Fibroblast of villous mesenchyme (primary cell): ENCODE measurements around the gene RFX1. TPM values are rescaled to one million over a fixed set of nuclear protein-coding genes. Genes with fewer than 3 reads are reported as not detected.

Source experiments
- DNase-seq: peaks from one replicate; pipeline ENCODE4 v3.0.0-alpha.2; 2010; ENCODE audit warnings: low read depth
- H3K4me3 ChIP-seq: 2 replicates; pipeline ENCODE4 v1.5.1; 2011; ENCODE audit warnings: low read depth, mild to moderate bottlenecking, low read length
- total RNA-seq: library from RNA; depleted of rRNA; stranded (reverse); fragments of >200 nt; gene quantifications from 2 replicates; pipeline ENCODE4 v1.2.3, GENCODE V29; 2012
- TF ChIP-seq, protein P1 (sequence below): IDR thresholded peaks from 2 replicates; pipeline ENCODE4 v1.5.1; 2012; ENCODE audit warnings: low read depth, mild to moderate bottlenecking, low read length; ENCODE audit not compliant: insufficient read depth

RFX1 gene
- total RNA-seq, 1 donor: 2.6 TPM

DNA sequence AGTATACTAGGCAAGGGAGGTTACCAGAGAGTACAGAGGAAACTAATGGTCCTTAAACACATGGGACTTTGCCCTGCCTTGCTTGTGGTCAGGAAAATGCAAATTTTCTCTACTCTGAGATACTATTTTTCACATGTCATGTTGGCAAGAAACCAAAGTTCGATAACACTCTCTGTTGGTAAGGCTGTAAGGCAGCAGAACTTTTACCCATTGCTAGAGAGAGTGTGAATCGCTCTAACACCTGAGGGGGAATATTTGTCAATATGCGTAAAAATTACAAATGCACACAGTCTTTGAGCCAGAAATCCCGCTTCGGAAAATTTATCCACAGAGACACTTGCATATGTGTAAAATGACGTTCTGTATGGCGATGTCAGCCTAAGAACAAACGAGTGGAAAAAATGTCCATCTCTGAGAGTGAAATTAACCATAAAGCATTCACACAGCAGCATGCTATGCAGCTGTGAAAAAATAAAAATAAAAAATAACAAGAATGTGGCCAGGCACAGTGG, 9.5 kb upstream of the RFX1 start:
- H3K4me3 ChIP-seq: no peak overlapping the region
- DNase-seq: no peak
- TF ChIP-seq, protein P1, sequence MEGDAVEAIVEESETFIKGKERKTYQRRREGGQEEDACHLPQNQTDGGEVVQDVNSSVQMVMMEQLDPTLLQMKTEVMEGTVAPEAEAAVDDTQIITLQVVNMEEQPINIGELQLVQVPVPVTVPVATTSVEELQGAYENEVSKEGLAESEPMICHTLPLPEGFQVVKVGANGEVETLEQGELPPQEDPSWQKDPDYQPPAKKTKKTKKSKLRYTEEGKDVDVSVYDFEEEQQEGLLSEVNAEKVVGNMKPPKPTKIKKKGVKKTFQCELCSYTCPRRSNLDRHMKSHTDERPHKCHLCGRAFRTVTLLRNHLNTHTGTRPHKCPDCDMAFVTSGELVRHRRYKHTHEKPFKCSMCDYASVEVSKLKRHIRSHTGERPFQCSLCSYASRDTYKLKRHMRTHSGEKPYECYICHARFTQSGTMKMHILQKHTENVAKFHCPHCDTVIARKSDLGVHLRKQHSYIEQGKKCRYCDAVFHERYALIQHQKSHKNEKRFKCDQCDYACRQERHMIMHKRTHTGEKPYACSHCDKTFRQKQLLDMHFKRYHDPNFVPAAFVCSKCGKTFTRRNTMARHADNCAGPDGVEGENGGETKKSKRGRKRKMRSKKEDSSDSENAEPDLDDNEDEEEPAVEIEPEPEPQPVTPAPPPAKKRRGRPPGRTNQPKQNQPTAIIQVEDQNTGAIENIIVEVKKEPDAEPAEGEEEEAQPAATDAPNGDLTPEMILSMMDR: no peak

DNA sequence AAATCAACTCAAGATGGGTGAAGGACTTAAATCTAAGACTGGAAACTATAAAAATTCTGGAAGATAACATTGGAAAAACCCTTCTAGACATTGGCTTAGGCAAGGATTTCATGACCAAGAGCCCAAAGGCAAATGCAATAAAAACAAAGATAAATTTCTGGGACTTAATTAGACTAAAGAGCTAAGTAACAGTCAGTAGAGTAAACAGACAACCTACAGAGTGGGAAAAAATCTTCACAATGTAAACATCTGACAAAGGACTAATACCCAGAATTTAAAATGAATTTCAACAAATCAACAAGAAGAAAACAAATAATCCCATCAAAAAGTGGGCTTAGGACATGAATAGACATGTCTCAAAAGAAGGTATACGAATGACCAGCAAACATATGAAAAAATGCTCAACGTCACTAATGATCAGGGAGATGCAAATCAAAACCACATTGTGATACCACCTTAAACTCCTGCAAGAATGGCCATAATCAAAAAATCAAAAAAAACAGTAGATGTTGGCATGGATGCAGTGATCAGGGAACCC, 6.3 kb upstream of the RFX1 start:
- peak; percentile 29 for DNase-seq
- H3K4me3 ChIP-seq: no peak overlapping the region
- TF ChIP-seq, protein P1: no peak

DNA sequence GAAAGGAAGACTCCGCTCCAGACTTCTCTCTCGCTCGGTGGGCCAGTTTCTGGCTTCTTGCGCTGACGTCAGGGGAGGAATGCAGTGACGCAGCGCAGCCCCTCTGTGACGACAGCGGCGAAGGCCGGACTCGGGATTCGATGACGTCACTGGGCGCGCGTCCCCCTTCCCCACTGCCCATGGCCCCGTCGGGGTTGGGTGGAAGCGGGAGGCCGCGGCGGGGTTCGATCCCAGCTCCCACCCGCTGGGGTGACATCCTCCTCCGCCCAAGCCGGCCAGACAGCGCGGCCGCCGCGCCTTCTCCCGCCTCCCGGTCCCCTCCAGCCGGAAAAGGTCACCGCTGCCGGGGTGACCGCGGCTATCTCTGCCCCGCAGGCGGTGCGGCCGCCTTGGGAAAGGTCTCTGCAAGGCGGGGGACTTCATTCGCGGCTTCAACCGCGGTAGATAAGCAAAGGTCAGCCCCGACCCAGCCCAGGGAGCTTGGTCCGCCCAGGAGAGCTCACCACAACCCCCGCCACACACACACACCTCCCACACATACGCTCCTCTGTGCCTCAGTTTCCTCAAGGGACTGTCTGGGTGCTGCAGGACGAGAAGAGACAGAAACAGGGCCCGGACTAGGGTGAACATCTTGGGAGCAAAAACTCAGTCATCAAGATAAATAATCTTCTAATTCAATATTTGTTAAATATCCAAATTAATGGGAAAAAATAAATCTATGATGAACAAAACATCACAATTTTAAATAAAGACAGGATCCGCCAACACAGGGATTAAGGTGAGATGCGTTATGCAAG, 844 bp upstream of the RFX1 start:
- no peak for DNase-seq
- TF ChIP-seq, protein P1: no peak
- H3K4me3 ChIP-seq: peak overlapping the region; percentile 61

DNA sequence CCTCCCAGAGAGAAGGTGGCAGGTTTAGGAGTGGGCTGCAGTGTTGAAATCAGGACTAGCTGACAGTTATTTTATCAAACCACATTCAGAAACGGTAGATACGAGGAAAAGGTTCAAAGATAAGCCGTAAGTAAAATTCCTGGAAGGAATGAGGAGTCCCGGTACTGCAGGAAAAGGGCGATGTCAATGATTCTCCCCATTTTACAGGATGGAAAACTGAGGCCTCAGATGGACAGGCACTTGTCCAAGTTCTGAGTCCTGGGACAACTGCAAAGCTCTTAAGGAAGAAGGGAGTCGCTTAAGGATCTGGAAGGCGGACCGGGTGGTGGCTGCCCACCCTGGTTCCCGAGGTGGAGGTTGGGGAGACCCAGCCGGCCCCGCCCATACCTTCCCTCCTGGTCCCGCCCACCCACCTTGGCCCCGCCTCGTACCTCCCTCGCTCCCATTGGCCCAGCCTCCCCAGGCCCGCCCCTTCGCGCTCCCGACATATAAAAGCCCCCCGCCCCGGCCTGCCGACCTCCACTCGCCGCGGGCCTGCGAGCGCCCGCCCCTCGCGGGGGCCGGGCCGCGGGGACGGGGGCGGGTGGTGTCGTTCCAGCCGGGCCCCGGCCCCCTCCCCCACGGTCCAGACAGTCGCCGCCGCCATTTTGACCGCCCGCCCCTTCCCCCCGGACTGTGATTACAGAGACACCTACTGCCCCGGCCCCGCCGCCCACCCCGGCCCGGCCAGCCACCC, 603 bp downstream of the RFX1 start:
- peak; percentile 90 for DNase-seq
- TF ChIP-seq, protein P1: no peak
- peak overlapping the region; percentile 77 for H3K4me3 ChIP-seq

DNA sequence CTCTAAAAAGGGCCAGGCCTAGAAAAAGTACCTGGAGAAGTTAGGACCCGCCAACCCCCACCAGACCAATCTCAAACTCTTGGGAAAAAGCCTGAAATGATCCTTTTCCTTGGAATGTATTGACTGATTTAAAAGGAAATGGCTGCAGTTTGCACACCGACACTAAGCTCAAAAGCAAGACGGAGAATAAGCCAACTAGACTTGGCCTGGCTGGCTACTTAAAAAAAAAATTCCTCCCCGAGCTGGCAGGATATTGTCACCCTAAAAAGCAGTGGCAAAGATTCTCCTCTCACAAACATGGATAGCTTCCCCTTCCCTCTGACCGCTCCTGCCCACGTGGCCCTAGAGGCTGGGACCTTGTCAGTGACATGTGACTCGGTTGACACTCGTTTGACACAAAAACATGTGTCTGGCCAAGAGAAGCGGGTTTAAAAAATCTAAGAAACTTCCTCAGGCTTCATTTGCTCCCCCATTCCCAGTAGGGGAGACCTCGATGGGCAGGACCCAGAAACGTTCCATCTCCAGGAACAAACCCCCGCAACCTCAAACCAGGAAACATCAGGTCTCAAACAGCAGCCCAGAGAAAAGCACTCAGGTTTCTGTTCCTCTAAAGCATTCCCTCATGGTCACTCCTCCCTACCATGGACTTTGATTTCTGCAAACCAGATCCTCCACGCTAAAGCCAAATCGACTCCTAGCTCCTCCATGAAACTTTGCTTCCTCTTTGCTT, 1.3 kb downstream of the RFX1 start:
- peak; percentile 21 for DNase-seq
- peak overlapping the region; percentile 77 for H3K4me3 ChIP-seq
- TF ChIP-seq, protein P1: no peak

DNA sequence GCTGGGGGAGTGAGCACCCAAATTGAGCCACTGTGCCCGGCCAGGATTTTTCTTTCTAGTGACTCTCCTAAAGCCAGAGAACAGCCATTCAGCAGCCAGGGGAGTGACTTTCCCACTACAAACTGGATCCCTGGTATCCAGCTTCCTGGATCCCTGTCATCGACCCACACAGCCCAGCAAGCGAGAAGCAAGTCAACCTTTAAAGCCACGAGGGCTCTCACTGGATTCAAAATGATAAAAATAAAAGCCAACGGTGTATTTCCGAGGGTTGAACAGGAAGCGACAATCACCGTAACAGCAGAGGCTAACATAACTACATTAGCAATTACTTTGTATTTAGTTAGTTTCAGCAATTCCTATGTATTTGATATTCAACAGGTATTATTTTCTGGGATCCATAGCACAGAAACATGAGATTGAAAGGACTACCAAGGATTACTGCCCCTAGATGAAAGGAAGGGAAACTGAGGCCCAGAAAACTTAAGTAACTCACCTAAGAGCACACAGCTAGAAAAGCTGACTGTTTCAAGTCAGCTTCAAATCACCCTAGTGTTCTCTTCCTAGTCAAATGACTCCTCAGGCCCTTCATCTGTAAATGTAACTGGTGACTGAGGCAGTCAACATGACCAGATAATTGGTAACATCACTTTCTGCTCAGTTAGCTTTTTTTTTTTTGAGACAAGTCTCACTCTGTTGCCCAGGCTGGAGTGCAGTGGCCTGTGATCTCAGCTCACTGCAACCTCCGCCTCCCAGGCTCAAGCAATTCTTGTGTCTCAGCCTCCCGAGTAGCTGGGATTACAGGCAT, 2.7 kb downstream of the RFX1 start:
- TF ChIP-seq, protein P1: no peak
- DNase-seq: no peak
- no peak overlapping the region for H3K4me3 ChIP-seq
